NOMO-1 (cell line): ENCODE measurements around the gene ACTN1.
A peak's percentile ranks its signal among the peaks of the same experiment; 100 is the strongest.

Source experiments
- DNase-seq, 2 experiments: peaks; one replicate each; lab custom pipeline; 2025; ENCODE audit not compliant: unreplicated experiment in 2 of 2; lab: John Stamatoyannopoulos, UW

ACTN1 gene

GRCh38 chr14:68970038-68970612, 9.0 kb downstream of the ACTN1 start:
- DNase-seq, result no peak

- no peak for DNase-seq
Observed at GRCh38 chr14:68969278-68970033, 9.6 kb downstream of the ACTN1 start.

- DNase-seq, result no peak
Observed at GRCh38 chr14:68968721-68969120, 10.4 kb downstream of the ACTN1 start.

- no peak for DNase-seq
Observed at GRCh38 chr14:68968051-68968450, 11.1 kb downstream of the ACTN1 start.

- no peak for DNase-seq
Observed at GRCh38 chr14:68967459-68967940, 11.6 kb downstream of the ACTN1 start.

- DNase-seq, result no peak
Observed at GRCh38 chr14:68966872-68967301, 12.2 kb downstream of the ACTN1 start.

- no peak for DNase-seq
Observed at GRCh38 chr14:68965261-68965761, 13.8 kb downstream of the ACTN1 start.

GRCh38 chr14:68964300-68965093, 14.6 kb downstream of the ACTN1 start:
- no peak for DNase-seq

GRCh38 chr14:68962681-68963080, 16.4 kb downstream of the ACTN1 start:
- no peak for DNase-seq

GRCh38 chr14:68961781-68962584, 17.1 kb downstream of the ACTN1 start:
- no peak for DNase-seq

GRCh38 chr14:68961361-68961760, 17.7 kb downstream of the ACTN1 start:
- no peak for DNase-seq

GRCh38 chr14:68960123-68960522, 19.0 kb downstream of the ACTN1 start:
- DNase-seq, result no peak

- DNase-seq, result no peak
Observed at GRCh38 chr14:68959035-68959434, 20.1 kb downstream of the ACTN1 start.

- DNase-seq, result no peak
Observed at GRCh38 chr14:68958553-68958952, 20.5 kb downstream of the ACTN1 start.

- DNase-seq, result peak in 1 of 2 experiments; percentile 31
Observed at GRCh38 chr14:68957775-68958174, 21.3 kb downstream of the ACTN1 start.

- no peak for DNase-seq
Observed at GRCh38 chr14:68956724-68957123, 22.4 kb downstream of the ACTN1 start.

GRCh38 chr14:68955851-68956179, 23.3 kb downstream of the ACTN1 start:
- no peak for DNase-seq

- DNase-seq, result no peak
Observed at GRCh38 chr14:68955164-68955850, 23.8 kb downstream of the ACTN1 start.

GRCh38 chr14:68953196-68953555, 25.9 kb downstream of the ACTN1 start:
- DNase-seq, result no peak

GRCh38 chr14:68952531-68953195, 26.4 kb downstream of the ACTN1 start:
- no peak for DNase-seq
